COLO829 (cell line): ENCODE data around the gene HSD17B12.
A peak's percentile ranks its signal among the peaks of the same experiment; 100 is the strongest.
"Not testable (repeated sequence)": the region's sequence is repeated elsewhere in the genome, so short reads cannot be mapped to it uniquely, and the experiment has no call there.

Source experiments
- DNase-seq: peaks from one replicate; pipeline ENCODE4 v3.0.0; 2012; ENCODE audit warnings: low spot score

The HSD17B12 gene

GRCh38 chr11:43680521-43681400 lies at the start of gene HSD17B12:
TSS of gene HSD17B12 (plus strand) at chr11:43680738. CDS start at chr11:43680828, 90 bp downstream.
- DNase-seq = peak; percentile 99

- no peak for DNase-seq
Observed at GRCh38 chr11:43631732-43632131, 48.8 kb upstream of the HSD17B12 start.

GRCh38 chr11:43632181-43632580 lies 48.4 kb upstream of the HSD17B12 start:
- no peak for DNase-seq

- DNase-seq = no peak
Observed at GRCh38 chr11:43638717-43639116, 41.8 kb upstream of the HSD17B12 start.

- DNase-seq = no peak
Observed at GRCh38 chr11:43639224-43639623, 41.3 kb upstream of the HSD17B12 start.

GRCh38 chr11:43639920-43640319 lies 40.6 kb upstream of the HSD17B12 start:
- no peak for DNase-seq

- DNase-seq = peak; percentile 94
Observed at GRCh38 chr11:43643898-43644620, 36.5 kb upstream of the HSD17B12 start.

GRCh38 chr11:43644621-43645299 lies 35.8 kb upstream of the HSD17B12 start:
- DNase-seq = no peak

- no peak for DNase-seq
Observed at GRCh38 chr11:43646767-43647166, 33.8 kb upstream of the HSD17B12 start.

- DNase-seq = no peak
Observed at GRCh38 chr11:43648888-43649287, 31.6 kb upstream of the HSD17B12 start.

GRCh38 chr11:43649501-43649900 lies 31.0 kb upstream of the HSD17B12 start:
- no peak for DNase-seq

GRCh38 chr11:43649921-43650320 lies 30.6 kb upstream of the HSD17B12 start:
- no peak for DNase-seq

- not testable (repeated sequence) for DNase-seq
Observed at GRCh38 chr11:43663018-43663417, 17.5 kb upstream of the HSD17B12 start.

- DNase-seq = no peak
Observed at GRCh38 chr11:43664295-43664694, 16.2 kb upstream of the HSD17B12 start.

- DNase-seq = not testable (repeated sequence)
Observed at GRCh38 chr11:43671284-43671683, 9.3 kb upstream of the HSD17B12 start.

GRCh38 chr11:43674560-43674959 lies 6.0 kb upstream of the HSD17B12 start:
- no peak for DNase-seq

- no peak for DNase-seq
Observed at GRCh38 chr11:43676933-43677332, 3.6 kb upstream of the HSD17B12 start.

- DNase-seq = peak; percentile 28
Observed at GRCh38 chr11:43681401-43681942, 934 bp downstream of the HSD17B12 start.

- DNase-seq = not testable (repeated sequence)
Observed at GRCh38 chr11:43682081-43682480, 1.5 kb downstream of the HSD17B12 start.

GRCh38 chr11:43685440-43685839 lies 4.9 kb downstream of the HSD17B12 start:
- no peak for DNase-seq

- DNase-seq = no peak
Observed at GRCh38 chr11:43686207-43686606, 5.7 kb downstream of the HSD17B12 start.

GRCh38 chr11:43687120-43687791 lies 6.7 kb downstream of the HSD17B12 start:
- no peak for DNase-seq
